Mucosa of descending colon (tissue), 3 donors: Measurements from ENCODE around the gene ABHD2. TPM values are rescaled to one million over a fixed set of nuclear protein-coding genes. Genes with fewer than 3 reads are reported as not detected.
A peak's percentile ranks its signal among the peaks of the same experiment; 100 is the strongest.

Experiments used
- ATAC-seq: fragments of 200-7000 bp; cut with Tn5 transposase; one replicate; pipeline ENCODE4 v1.9.1; 2020; ENCODE audit warnings: mild to moderate bottlenecking, moderate library complexity
- DNase-seq, 3 donors: peaks; one replicate each; pipeline ENCODE4 v3.0.0-alpha.2; 2020
- H3K36me3 ChIP-seq: fragments of 200-600 bp; one replicate; pipeline ENCODE4 v1.8.0; 2021; ENCODE audit warnings: low read depth, mild to moderate bottlenecking
- H3K4me1 ChIP-seq: fragments of 200-600 bp; one replicate; pipeline ENCODE4 v1.8.0; 2021; ENCODE audit warnings: low read depth, mild to moderate bottlenecking
- H3K4me3 ChIP-seq: fragments of 200-600 bp; one replicate; pipeline ENCODE4 v1.8.0; 2021; ENCODE audit warnings: mild to moderate bottlenecking
- H3K9me3 ChIP-seq: fragments of 200-600 bp; one replicate; pipeline ENCODE4 v1.8.0; 2021; ENCODE audit warnings: mild to moderate bottlenecking
- CTCF ChIP-seq: fragments of 200-600 bp; IDR thresholded peaks from one replicate; pipeline ENCODE4 v1.8.0; 2022; ENCODE audit warnings: antibody characterized with exemption, mild to moderate bottlenecking
- intact Hi-C, 2 donors: fragments of 100-400 bp; cut with DNase I in 1 of 2; cut with micrococcal nuclease in 1 of 2; formaldehyde crosslinking; loops; one replicate each; pipeline versions ENCODE4 v1.11.0 to v1.11.1; 2022; cut with DNase I, micrococcal nuclease
- total RNA-seq, 3 donors: library from RNA; stranded (reverse); fragmentation: NEBNext Ultra II Directional in 2 of 3; extraction: Animal tissue kit (Norgen Biotek cat#: 25700) in 2 of 3; gene quantifications; one replicate each; pipeline versions ENCODE4 v1.2.1 to v1.2.4, GENCODE V29; 2021 to 2023
- donor health status: DM: no; HTN: no; CAD: no; lungs with moderate emphysema.
- donor health status: DM: no; HTN: no; CAD: no.
- donor health status: DM: no; HTN: yes; CAD: no.

ABHD2 gene
- total RNA-seq, 3 donors from 2014 or later = 82.2 to 156 (median 92.7) TPM

- Histone ChIP-seq H3K4me1 (peaks cover 5% of the 10 kb centered on the region), H3K4me3 (no peak overlapping the region), H3K9me3 (no peaks in the 10 kb centered on the region), H3K36me3 (no peaks in the 10 kb centered on the region)
- intact Hi-C loops = no loop called here
- ATAC-seq (no peak), DNase-seq (no peak)
- TF ChIP-seq CTCF = no peak
Observed at GRCh38 chr15:89165677-89166076, 77.4 kb downstream of the ABHD2 start.

DNA sequence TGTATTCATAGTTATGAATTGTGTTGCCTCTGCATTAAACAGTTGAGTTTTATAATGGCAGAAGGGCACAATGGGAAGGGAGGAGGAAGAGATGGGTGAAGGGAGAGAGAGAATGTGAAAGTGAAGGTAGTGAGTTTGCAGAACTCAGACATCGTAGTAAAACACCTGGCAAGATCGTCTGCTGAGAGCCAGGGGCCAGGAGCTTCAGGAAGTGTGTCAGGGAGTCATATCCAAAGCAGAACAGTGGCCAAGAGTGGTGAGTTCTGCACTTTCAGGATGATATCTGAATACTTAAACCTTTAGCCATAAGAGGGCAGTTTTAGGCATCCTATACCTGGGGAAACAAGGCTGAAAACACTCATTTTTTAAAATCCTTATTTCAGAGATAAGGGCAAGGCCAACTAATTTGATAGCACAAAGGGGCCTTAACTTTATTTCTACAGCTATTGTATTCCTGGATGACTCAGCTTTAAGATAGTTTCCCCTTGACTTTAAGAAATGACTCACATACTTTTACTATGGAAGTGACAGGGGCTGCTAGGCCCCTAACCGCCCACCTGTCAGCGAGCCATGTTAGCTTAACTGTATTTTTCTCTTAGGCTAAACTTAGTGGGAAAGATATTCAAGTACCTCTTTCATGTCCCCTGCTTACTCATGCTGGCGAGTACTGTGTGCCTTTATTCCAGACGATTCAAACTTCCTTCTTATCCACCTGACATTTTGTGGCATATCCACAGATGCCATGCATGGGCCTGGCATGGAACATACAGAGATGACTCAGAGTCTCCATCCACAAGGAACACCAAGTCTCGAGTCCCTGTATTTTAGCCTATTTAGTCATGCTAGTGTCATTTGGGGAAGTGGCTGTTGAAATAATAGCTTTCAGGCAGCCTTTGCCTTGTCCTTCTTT lies 79.3 kb downstream of the ABHD2 start:
- TF ChIP-seq CTCF = no peak
- peaks cover 5% of the 10 kb centered on the region for H3K4me1 ChIP-seq

GRCh38 chr15:89168316-89168833 lies 80.1 kb downstream of the ABHD2 start:
- Histone ChIP-seq H3K36me3 (no peaks in the 10 kb centered on the region), H3K4me3 (no peak overlapping the region), H3K4me1 (peaks cover 5% of the 10 kb centered on the region), H3K9me3 (no peaks in the 10 kb centered on the region)
- intact Hi-C loops = no loop called here
- TF ChIP-seq CTCF = no peak
- ATAC-seq = no peak
- DNase-seq = no peak

More for the DNA sequence above, 79.3 kb downstream of the ABHD2 start:
- ATAC-seq = peak; percentile 79
- no peaks in the 10 kb centered on the region for H3K9me3 ChIP-seq
- no peaks in the 10 kb centered on the region for H3K36me3 ChIP-seq
- intact Hi-C loops = no loop called here
- DNase-seq = no peak
- H3K4me3 ChIP-seq = no peak overlapping the region

GRCh38 chr15:89170364-89170763 lies 82.1 kb downstream of the ABHD2 start:
- Histone ChIP-seq H3K4me3 (no peak overlapping the region), H3K4me1 (no peaks in the 10 kb centered on the region), H3K9me3 (no peaks in the 10 kb centered on the region), H3K36me3 (no peaks in the 10 kb centered on the region)
- ATAC-seq (no peak), DNase-seq (no peak)
- intact Hi-C loops = loop anchor here (5.0 to 10.0 kb wide), 2 partner anchors 113 to 266 kb away; no protein-coding TSS in a partner anchor
- no peak for TF ChIP-seq CTCF

DNA sequence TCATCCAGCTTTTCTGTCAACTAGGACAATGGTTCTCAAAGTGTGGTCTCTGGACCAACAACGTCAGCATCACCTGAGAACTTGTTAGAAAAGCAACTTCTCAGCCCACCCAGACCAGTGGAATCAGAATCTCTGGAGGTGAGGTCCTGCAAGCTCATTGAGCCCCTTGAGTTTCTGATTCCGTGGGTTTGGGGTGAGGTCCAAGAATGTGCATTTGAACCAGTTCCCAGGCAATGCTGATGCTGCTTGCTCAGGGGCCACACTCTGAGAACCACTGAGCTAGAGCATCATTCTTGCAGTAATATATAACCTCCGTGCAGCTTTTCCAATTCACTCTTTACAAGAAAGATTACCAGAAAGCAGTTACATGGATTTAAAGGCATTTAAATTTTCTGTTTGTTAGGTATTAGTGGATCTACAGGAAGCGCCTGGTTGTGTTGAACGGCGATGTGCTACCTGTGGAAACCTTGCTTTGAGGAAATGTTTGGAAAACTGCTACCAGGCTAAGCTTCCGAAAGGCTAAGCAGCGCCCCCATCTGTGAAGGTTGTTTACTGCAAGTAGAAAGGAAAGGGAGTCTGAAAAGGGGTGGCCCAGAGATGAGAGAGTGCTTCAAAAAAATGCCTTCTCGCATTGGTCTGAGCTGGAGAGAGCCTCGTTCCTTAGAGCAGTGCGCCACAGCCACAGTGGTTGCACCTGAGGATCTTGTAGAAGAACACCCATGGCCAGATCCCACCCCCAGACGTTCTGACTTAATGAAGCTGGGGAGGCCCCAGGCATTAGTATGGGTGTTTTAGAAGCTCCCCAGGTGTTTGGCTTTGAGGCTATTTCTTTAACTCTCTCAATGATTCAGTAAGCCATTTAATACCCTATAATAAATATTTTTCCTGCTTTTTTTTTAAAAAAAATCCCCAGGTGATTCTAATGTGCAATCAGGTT lies 83.1 kb downstream of the ABHD2 start:
- intact Hi-C loops = loop anchor here (5.0 to 10.0 kb wide), 2 partner anchors 114 to 267 kb away; no protein-coding TSS in a partner anchor
- ATAC-seq = peak; percentile 79

More for the DNA sequence above, 83.1 kb downstream of the ABHD2 start:
- no peak for TF ChIP-seq CTCF
- DNase-seq = peak in 2 of 3 donors; percentile 37 to 72
- Histone ChIP-seq H3K9me3 (no peaks in the 10 kb centered on the region), H3K36me3 (no peaks in the 10 kb centered on the region), H3K4me1 (no peaks in the 10 kb centered on the region), H3K4me3 (no peak overlapping the region)
